Ascending aorta (tissue), 2 donors: ENCODE data around the gene ASCC1. TPM values are rescaled to one million over a fixed set of nuclear protein-coding genes. Genes with fewer than 3 reads are reported as not detected.

ENCODE experiments used
- DNase-seq, 2 donors: peaks; one replicate each; pipeline ENCODE4 v3.0.0-alpha.2; 2019; ENCODE audit warnings: low spot score in 2 of 2
- H3K27ac ChIP-seq, 2 donors: fragments of 200-600 bp; sonication (generic); one replicate each; pipeline ENCODE4 v1.5.1; 2016 to 2017; ENCODE audit warnings: mild to moderate bottlenecking in 1 of 2
- H3K27me3 ChIP-seq: fragments of 200-600 bp; sonication (generic); one replicate; pipeline ENCODE4 v1.5.1; 2017
- H3K36me3 ChIP-seq, 2 donors: fragments of 200-600 bp; sonication (generic); one replicate each; pipeline ENCODE4 v1.5.1; 2016
- H3K4me1 ChIP-seq, 2 donors: fragments of 200-600 bp; sonication (generic); one replicate each; pipeline ENCODE4 v1.5.1; 2016 to 2017; ENCODE audit warnings: mild to moderate bottlenecking in 1 of 2
- H3K4me3 ChIP-seq, 2 donors: fragments of 200-600 bp; sonication (generic); one replicate each; pipeline ENCODE4 v1.5.1; 2016 to 2017; ENCODE audit warnings: mild to moderate bottlenecking in 1 of 2
- H3K9me3 ChIP-seq, 2 donors: fragments of 200-600 bp; sonication (generic); one replicate each; pipeline ENCODE4 v1.5.1; 2016
- intact Hi-C: fragments of 100-400 bp; cut with DNase I; formaldehyde crosslinking; loops from one replicate; pipeline ENCODE4 v1.15.1; 2023
- total RNA-seq: library from RNA; depleted of rRNA; stranded (reverse); fragments of >200 nt; gene quantifications from one replicate; pipeline ENCODE4 v1.1.0, GENCODE V29; 2016
- TF ChIP-seq, protein P1 (sequence below), 3 experiments: fragments of 200-600 bp in 2 of 3; fragments of 450-650 bp in 1 of 3; sonication (generic) in 2 of 3; IDR thresholded peaks; one replicate each; pipeline ENCODE4 v1.5.1; 2016 to 2019; ENCODE audit warnings: antibody characterized with exemption in 3 of 3, mild to moderate bottlenecking in 1 of 3, moderate library complexity in 1 of 3

ASCC1 gene
- total RNA-seq, 1 donor from 2014 or later = 5.5 TPM

DNA sequence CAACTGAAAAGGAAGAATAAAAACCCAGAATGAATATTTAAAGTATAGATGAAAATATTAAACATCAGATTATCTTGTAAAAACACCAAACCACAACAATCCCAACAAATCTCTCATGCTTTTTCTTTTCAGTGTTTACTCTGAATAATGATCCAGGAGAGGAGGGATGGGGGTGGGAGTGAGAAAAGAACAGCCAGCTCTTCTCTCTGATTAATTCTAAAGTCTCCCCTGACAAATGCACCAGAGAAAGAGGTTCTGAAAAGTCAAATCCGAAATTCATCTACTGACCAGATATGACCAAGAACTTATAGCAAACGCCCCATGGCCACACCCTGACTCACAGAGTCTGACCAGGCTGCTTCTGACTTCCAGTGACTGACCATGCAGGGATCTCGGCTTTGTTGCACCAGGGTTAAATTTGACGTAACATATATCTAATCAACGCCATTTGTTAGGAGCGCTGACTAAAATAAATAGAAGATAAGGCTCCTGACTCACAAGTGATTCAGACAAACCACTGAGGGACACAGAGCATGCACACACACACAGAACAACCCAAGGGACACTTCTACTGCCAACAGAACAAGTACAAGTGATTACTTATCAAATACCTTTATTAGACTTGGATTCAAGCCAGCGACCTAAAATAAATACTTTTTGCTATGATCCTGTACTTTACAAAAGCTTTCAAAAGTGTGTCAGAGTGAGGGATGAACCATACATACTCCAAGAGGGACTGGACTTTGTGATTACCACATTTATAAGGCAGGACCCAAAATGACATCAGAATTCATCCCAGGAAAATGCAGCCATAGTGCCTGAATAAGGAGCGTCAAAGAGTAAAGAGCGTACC lies 118.4 kb downstream of the ASCC1 start:
- intact Hi-C loops = no loop called here
- no peak overlapping the region for H3K4me3 ChIP-seq
- H3K36me3 ChIP-seq = peaks cover 26 to 36% of the 10 kb centered on the region in 2 donors
- peak overlapping the region in 1 of 2 donors; percentile 15 for H3K27ac ChIP-seq
- peak in 1 of 2 donors; percentile 75 for DNase-seq
- peaks cover 0 to 4% of the 10 kb centered on the region in 2 donors for H3K4me1 ChIP-seq
- no peaks in the 10 kb centered on the region for H3K9me3 ChIP-seq
- H3K27me3 ChIP-seq = no peaks in the 10 kb centered on the region
- TF ChIP-seq, protein P1, sequence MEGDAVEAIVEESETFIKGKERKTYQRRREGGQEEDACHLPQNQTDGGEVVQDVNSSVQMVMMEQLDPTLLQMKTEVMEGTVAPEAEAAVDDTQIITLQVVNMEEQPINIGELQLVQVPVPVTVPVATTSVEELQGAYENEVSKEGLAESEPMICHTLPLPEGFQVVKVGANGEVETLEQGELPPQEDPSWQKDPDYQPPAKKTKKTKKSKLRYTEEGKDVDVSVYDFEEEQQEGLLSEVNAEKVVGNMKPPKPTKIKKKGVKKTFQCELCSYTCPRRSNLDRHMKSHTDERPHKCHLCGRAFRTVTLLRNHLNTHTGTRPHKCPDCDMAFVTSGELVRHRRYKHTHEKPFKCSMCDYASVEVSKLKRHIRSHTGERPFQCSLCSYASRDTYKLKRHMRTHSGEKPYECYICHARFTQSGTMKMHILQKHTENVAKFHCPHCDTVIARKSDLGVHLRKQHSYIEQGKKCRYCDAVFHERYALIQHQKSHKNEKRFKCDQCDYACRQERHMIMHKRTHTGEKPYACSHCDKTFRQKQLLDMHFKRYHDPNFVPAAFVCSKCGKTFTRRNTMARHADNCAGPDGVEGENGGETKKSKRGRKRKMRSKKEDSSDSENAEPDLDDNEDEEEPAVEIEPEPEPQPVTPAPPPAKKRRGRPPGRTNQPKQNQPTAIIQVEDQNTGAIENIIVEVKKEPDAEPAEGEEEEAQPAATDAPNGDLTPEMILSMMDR (IDR thresholded peaks at IDR 0.05) = no peak

DNA sequence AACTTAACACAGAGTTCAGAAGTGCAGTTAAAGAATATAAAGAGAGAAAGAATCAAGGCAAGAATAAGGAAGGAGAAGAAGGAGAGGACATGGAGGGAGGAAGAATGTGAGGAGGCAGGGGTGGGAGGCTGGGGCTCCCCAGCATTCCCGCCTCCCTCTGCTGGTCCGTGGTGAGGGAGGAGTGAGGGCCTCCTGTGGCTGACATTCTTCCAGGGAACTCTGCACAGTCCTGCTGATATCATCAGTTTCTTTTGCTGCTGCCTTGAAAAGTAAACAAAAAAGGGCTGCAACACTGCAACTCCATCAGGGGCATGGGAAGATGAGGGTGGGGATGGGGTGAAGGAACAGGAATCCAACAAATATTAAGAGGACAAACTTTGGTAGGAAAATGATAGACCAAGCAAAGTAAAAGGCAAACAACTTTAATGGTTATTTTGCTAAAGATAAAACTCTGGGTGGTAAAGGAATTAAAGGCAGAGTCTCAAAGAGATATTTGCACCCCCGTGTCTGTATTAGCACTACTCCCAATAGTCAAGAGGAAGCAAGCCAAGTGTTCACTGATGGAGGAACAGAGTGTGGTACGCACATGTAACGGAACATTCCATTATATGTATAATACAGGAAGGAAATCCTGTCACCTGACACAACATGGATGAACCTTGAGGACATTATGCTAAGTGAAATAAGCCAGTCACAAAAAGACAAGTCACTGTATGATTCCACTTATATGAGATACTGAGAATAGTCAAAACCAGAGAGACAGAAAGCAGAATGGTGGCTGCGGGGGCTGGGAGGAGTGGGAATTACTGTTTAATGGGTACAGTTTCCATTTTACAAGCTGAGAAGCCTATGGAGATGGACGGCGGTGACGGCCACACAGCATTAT lies 119.7 kb downstream of the ASCC1 start:
- TF ChIP-seq, protein P1 (IDR thresholded peaks at IDR 0.05) = no peak
- Histone ChIP-seq H3K4me3 (no peak overlapping the region), H3K36me3 (peaks cover 18 to 22% of the 10 kb centered on the region in 2 donors), H3K27ac (no peak overlapping the region), H3K4me1 (peaks cover 0 to 4% of the 10 kb centered on the region in 2 donors), H3K27me3 (no peaks in the 10 kb centered on the region), H3K9me3 (no peaks in the 10 kb centered on the region)
- no peak for DNase-seq
- intact Hi-C loops = no loop called here

DNA sequence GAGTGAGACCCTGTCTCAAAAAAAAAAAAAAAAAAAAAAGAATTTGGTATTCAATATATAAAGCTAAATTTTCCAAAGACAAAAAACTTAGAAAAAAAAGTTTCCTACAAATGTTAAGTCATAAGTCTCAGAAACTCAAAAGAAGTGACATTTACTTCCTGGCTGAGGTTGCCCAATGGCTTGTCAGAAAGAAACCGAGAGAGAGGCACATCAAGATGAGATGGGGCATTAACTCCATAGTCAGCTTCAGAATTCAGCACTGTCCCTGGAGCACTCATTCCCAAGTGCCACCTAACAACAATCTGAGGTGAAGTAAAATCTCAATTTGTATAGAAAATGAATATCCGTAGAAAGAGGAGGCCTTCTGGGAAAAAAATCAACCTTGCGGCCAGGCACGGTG lies 120.9 kb downstream of the ASCC1 start:
- TF ChIP-seq, protein P1 (IDR thresholded peaks at IDR 0.05) = no peak
- H3K27me3 ChIP-seq = no peaks in the 10 kb centered on the region
- no peak overlapping the region for H3K4me3 ChIP-seq
- peaks cover 7 to 14% of the 10 kb centered on the region in 2 donors for H3K36me3 ChIP-seq
- DNase-seq = no peak
- no peaks in the 10 kb centered on the region for H3K9me3 ChIP-seq
- H3K4me1 ChIP-seq = peaks cover 0 to 4% of the 10 kb centered on the region in 2 donors
- intact Hi-C loops = no loop called here
- no peak overlapping the region for H3K27ac ChIP-seq

DNA sequence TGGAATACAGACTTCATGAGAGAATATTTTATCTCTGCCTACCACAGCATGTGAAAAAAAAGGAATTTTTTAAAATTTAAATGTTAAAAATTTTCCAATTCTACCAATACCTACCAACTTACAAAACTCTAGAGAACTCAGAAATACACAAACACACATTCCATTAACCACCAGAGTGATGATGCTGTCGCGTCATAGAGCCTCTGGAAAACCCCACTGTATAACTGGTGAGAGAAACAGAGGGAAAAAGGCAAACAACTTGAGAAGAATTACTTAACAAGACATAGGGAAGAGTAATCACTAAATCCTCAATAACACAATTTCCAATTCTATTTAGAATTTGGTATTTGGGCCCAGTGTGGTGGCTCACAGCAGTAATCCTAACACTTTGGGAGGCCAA lies 121.5 kb downstream of the ASCC1 start:
- H3K36me3 ChIP-seq = peaks cover 7 to 14% of the 10 kb centered on the region in 2 donors
- H3K9me3 ChIP-seq = no peaks in the 10 kb centered on the region
- intact Hi-C loops = no loop called here
- DNase-seq = no peak
- H3K4me3 ChIP-seq = no peak overlapping the region
- H3K27me3 ChIP-seq = no peaks in the 10 kb centered on the region
- TF ChIP-seq, protein P1 (IDR thresholded peaks at IDR 0.05) = no peak
- no peak overlapping the region for H3K27ac ChIP-seq
- H3K4me1 ChIP-seq = peaks cover 0 to 4% of the 10 kb centered on the region in 2 donors

DNA sequence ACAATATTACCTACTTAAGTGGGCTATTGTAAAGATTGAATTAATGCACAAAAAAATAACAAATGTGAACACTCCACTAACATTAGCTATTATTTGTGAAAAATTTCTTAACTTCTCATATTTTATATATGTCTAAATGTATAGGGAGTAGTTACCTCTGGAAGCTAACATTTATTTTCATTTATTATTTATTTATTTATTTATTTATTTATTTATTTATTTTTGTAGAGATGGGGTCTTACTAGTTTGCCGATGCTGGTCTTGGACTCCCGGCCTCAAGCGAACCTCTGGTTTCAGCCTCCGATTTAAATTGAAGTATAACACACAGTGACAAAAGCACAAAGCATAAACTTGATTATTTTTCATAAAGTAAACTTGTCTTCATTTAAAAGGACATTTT lies 122.6 kb downstream of the ASCC1 start:
- Histone ChIP-seq H3K27ac (no peak overlapping the region), H3K4me1 (peaks cover 0 to 2% of the 10 kb centered on the region in 2 donors), H3K27me3 (no peaks in the 10 kb centered on the region), H3K36me3 (peaks cover 7 to 14% of the 10 kb centered on the region in 2 donors), H3K4me3 (no peak overlapping the region), H3K9me3 (no peaks in the 10 kb centered on the region)
- TF ChIP-seq, protein P1 (IDR thresholded peaks at IDR 0.05) = no peak
- intact Hi-C loops = no loop called here
- DNase-seq = no peak
